H9 (cell line): ENCODE results near the gene TMEM51. TPM values are rescaled to one million over a fixed set of nuclear protein-coding genes. Genes with fewer than 3 reads are reported as not detected.

Experiments
- DNase-seq: peaks from one replicate; pipeline ENCODE4 v3.0.0-alpha.2; 2017
- H2AFZ ChIP-seq: one replicate; pipeline ENCODE4 v1.6.1; 2013; ENCODE audit warnings: mild to moderate bottlenecking, low read length, control low read depth, moderate library complexity
- H2AK5ac ChIP-seq: 2 replicates; pipeline ENCODE4 v1.6.1; 2013; ENCODE audit warnings: low read length, control low read depth, mixed read lengths; ENCODE audit not compliant: insufficient read length
- H2BK120ac ChIP-seq: one replicate; pipeline ENCODE4 v1.6.1; 2013; ENCODE audit warnings: low read depth, mild to moderate bottlenecking, low read length, control low read depth, inconsistent platforms; ENCODE audit not compliant: poor library complexity, severe bottlenecking
- H2BK12ac ChIP-seq: 2 replicates; pipeline ENCODE4 v1.6.1; 2013; ENCODE audit warnings: low read length, control low read depth, mixed read lengths, low read depth; ENCODE audit not compliant: insufficient read length
- H2BK15ac ChIP-seq: 2 replicates; pipeline ENCODE4 v1.6.1; 2013; ENCODE audit warnings: low read depth, low read length, control low read depth
- H2BK20ac ChIP-seq: one replicate; pipeline ENCODE4 v1.6.1; 2013; ENCODE audit warnings: low read depth, mild to moderate bottlenecking, low read length, control low read depth, inconsistent platforms; ENCODE audit not compliant: poor library complexity, severe bottlenecking
- H2BK5ac ChIP-seq: 2 replicates; pipeline ENCODE4 v1.6.1; 2013; ENCODE audit warnings: low read length, control low read depth, mixed read lengths; ENCODE audit not compliant: insufficient read length
- H3K14ac ChIP-seq: 2 replicates; pipeline ENCODE4 v1.6.1; 2013; ENCODE audit warnings: low read length, control low read depth; ENCODE audit not compliant: insufficient read depth
- H3K18ac ChIP-seq: 2 replicates; pipeline ENCODE4 v1.6.1; 2013; ENCODE audit warnings: low read depth, mild to moderate bottlenecking, mixed read lengths, low read length, control low read depth; ENCODE audit not compliant: insufficient read length
- H3K23ac ChIP-seq: 2 replicates; pipeline ENCODE4 v1.6.1; 2013; ENCODE audit warnings: low read length, control low read depth, mixed read lengths, low read depth; ENCODE audit not compliant: insufficient read length
- H3K23me2 ChIP-seq: 2 replicates; pipeline ENCODE4 v1.6.1; 2013; ENCODE audit warnings: low read depth, mild to moderate bottlenecking, mixed read lengths, low read length, control low read depth; ENCODE audit not compliant: insufficient read length, poor library complexity, severe bottlenecking
- H3K27ac ChIP-seq: 2 replicates; pipeline ENCODE4 v1.5.1; 2013; ENCODE audit warnings: low read length, control low read depth, mixed read lengths, low read depth; ENCODE audit not compliant: insufficient read length
- H3K27me3 ChIP-seq: 2 replicates; pipeline ENCODE4 v1.6.1; 2013; ENCODE audit warnings: low read length, control low read depth, inconsistent platforms; ENCODE audit not compliant: insufficient read depth
- H3K4ac ChIP-seq: 2 replicates; pipeline ENCODE4 v1.6.1; 2013; ENCODE audit warnings: low read depth, mild to moderate bottlenecking, control low read depth, inconsistent platforms, low read length, moderate library complexity
- H3K4me1 ChIP-seq: 2 replicates; pipeline ENCODE4 v1.6.1; 2013; ENCODE audit warnings: low read length, control low read depth, inconsistent platforms; ENCODE audit not compliant: insufficient read depth
- H3K4me2 ChIP-seq: 2 replicates; pipeline ENCODE4 v1.6.1; 2013; ENCODE audit warnings: low read length, control low read depth, mixed read lengths; ENCODE audit not compliant: insufficient read length, insufficient read depth
- H3K56ac ChIP-seq: 2 replicates; pipeline ENCODE4 v1.6.1; 2013; ENCODE audit warnings: low read depth, mild to moderate bottlenecking, mixed read lengths, low read length, control low read depth; ENCODE audit not compliant: insufficient read length
- H3K79me1 ChIP-seq: 2 replicates; pipeline ENCODE4 v1.6.1; 2013; ENCODE audit warnings: low read depth, mild to moderate bottlenecking, moderate library complexity, low read length, control low read depth, inconsistent platforms; ENCODE audit not compliant: insufficient read depth, poor library complexity, severe bottlenecking
- H3K79me2 ChIP-seq: 2 replicates; pipeline ENCODE4 v1.6.1; 2013; ENCODE audit warnings: low read length, control low read depth, inconsistent platforms; ENCODE audit not compliant: insufficient read depth
- H3K9ac ChIP-seq: 2 replicates; pipeline ENCODE4 v1.6.1; 2013; ENCODE audit warnings: low read length, control low read depth, mixed read lengths; ENCODE audit not compliant: insufficient read length; ENCODE audit errors: extremely low read depth
- H3K9me3 ChIP-seq: one replicate; pipeline ENCODE4 v1.6.1; 2013; ENCODE audit warnings: low read depth, low read length, inconsistent platforms; ENCODE audit not compliant: control insufficient read depth
- H3T11ph ChIP-seq: one replicate; pipeline ENCODE4 v1.6.1; 2013; ENCODE audit warnings: mild to moderate bottlenecking, low read length, control low read depth, inconsistent platforms
- H4K20me1 ChIP-seq: one replicate; pipeline ENCODE4 v1.6.1; 2013; ENCODE audit not compliant: control insufficient read depth, insufficient read length, insufficient read depth
- H4K5ac ChIP-seq: 2 replicates; pipeline ENCODE4 v1.6.1; 2013; ENCODE audit warnings: low read depth, mild to moderate bottlenecking, mixed read lengths, low read length, control low read depth; ENCODE audit not compliant: insufficient read length
- H4K8ac ChIP-seq: replicated peaks from 2 replicates; pipeline ENCODE4 v1.6.1; 2013; ENCODE audit warnings: low read length, control low read depth, mixed read lengths, low read depth; ENCODE audit not compliant: insufficient read length
- H4K91ac ChIP-seq: 2 replicates; pipeline ENCODE4 v1.6.1; 2013; ENCODE audit warnings: low read depth, mild to moderate bottlenecking, moderate library complexity, mixed read lengths, low read length, control low read depth; ENCODE audit not compliant: insufficient read length
- H3K27ac Mint-ChIP-seq, 3 experiments: 2 replicates in 2 of 3; 3 replicates in 1 of 3; pipeline ENCODE4 v1.8.0; 2020 to 2021; ENCODE audit warnings: mixed read lengths in 3 of 3, mild to moderate bottlenecking in 1 of 3, moderate library complexity in 1 of 3
- H3K27me3 Mint-ChIP-seq: 2 replicates; pipeline ENCODE4 v1.8.0; 2021; ENCODE audit warnings: low read depth, mild to moderate bottlenecking, moderate library complexity, mixed read lengths
- H3K36me3 Mint-ChIP-seq, 3 experiments: 2 replicates in 2 of 3; 3 replicates in 1 of 3; pipeline ENCODE4 v1.8.0; 2020 to 2021; ENCODE audit warnings: low read depth in 3 of 3, mixed read lengths in 3 of 3; ENCODE audit not compliant: insufficient read depth in 1 of 3
- H3K4me1 Mint-ChIP-seq, 2 experiments: 2 replicates each; pipeline ENCODE4 v1.8.0; 2020; ENCODE audit warnings: mixed read lengths in 2 of 2
- H3K4me3 Mint-ChIP-seq, 2 experiments: 2 replicates in 1 of 2; 3 replicates in 1 of 2; pipeline ENCODE4 v1.8.0; 2020 to 2021; ENCODE audit warnings: mild to moderate bottlenecking in 2 of 2, mixed read lengths in 2 of 2, moderate library complexity in 1 of 2
- H3K9me3 Mint-ChIP-seq, 2 experiments: 2 replicates in 1 of 2; 3 replicates in 1 of 2; pipeline ENCODE4 v1.8.0; 2020; ENCODE audit warnings: mild to moderate bottlenecking in 2 of 2, mixed read lengths in 2 of 2, moderate library complexity in 1 of 2
- CTCF ChIP-seq: fragments of 200-600 bp; sonication (generic); conservative IDR thresholded peaks from 3 replicates; pipeline ENCODE4 v1.8.0; 2021; ENCODE audit warnings: antibody characterized with exemption, mild to moderate bottlenecking
- WGBS: extraction: QIAGEN DNeasy Blood & Tissue Kit; methylation state at CpG from one replicate; pipeline ENCODE4 v1.1.7; 2013; ENCODE audit warnings: missing lambda C conversion rate, low lambda C conversion rate, mixed read lengths; ENCODE audit not compliant: insufficient read length; ENCODE audit errors: extremely low coverage; 5-methylcytosine and 5-hydroxymethylcytosine counted together
- total RNA-seq: library from RNA; stranded (reverse); gene quantifications from 2 replicates; pipeline ENCODE4 v1.2.1, GENCODE V29; 2021

TMEM51 gene
- total RNA-seq, 1 experiment from 2014 or later: 4.6 TPM

DNA sequence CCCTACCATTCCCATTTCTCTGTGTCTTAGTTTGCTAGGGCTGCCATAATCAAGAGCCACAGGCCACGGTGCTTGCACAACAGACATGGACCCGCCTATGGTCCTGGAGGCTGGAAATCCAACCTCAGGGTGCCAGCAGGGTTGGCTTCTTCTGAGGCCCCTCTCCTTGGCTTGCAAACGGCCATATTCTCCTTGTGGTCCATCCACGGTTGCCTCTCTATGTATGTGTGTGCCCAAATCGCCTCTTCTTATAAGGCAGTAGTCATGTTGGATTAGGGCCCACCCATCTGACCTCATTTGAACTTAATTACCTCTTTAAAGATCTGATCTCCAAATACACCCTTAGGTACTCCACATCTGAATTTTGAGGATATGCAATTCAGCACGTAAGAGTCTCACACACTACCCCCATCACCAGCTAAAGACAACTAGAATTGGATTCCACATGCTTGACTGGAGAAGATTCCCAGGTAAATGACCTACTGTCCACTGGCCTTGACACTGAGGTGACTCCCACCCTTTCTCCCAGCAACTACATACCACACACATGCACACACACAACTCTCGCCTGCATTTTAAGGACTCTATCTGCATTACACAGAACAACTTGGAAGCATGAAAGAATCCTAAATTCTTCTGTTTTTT is 28.3 kb upstream of the TMEM51 start:
- H3K4me1 ChIP-seq: no peaks in the 10 kb centered on the region
- no peaks in the 10 kb centered on the region for H3K79me2 ChIP-seq
- H3K9me3 ChIP-seq: no peaks in the 10 kb centered on the region
- no peak overlapping the region for H2BK12ac ChIP-seq
- H3K27ac ChIP-seq: no peak overlapping the region
- Mint-ChIP-seq H3K27me3 (peaks cover 22% of the 10 kb centered on the region), H3K4me3 (no peak overlapping the region), H3K4me1 (peaks cover 9 to 13% of the 10 kb centered on the region in 2 experiments), H3K9me3 (peaks cover 9 to 15% of the 10 kb centered on the region in 2 experiments), H3K27ac (no peak overlapping the region), H3K36me3 (peaks cover 3 to 10% (median 8%) of the 10 kb centered on the region in 3 experiments; a peak in 6 of 7 replicates)
- H3K27me3 ChIP-seq: no peaks in the 10 kb centered on the region
- no peaks in the 10 kb centered on the region for H3K79me1 ChIP-seq
- TF ChIP-seq CTCF: no peak
- H4K8ac ChIP-seq: no peak overlapping the region
- H3K23me2 ChIP-seq: no peaks in the 10 kb centered on the region
- H4K20me1 ChIP-seq: no peaks in the 10 kb centered on the region
- H2AFZ ChIP-seq: no peak overlapping the region
- no peak for DNase-seq
- H3K9ac ChIP-seq: no peak overlapping the region
- H2BK20ac ChIP-seq: no peak overlapping the region
- no peak overlapping the region for H2AK5ac ChIP-seq
- no peak overlapping the region for H3K14ac ChIP-seq
- no peak overlapping the region for H4K91ac ChIP-seq
- H3K4ac ChIP-seq: no peak overlapping the region
- H2BK5ac ChIP-seq: no peak overlapping the region
- H3K56ac ChIP-seq: no peak overlapping the region
- no CpG with 5 or more reads among the region's 7 CpGs for WGBS
- no peak overlapping the region for H3T11ph ChIP-seq
- H4K5ac ChIP-seq: no peak overlapping the region
- H2BK15ac ChIP-seq: no peak overlapping the region
- no peak overlapping the region for H3K18ac ChIP-seq
- no peak overlapping the region for H3K4me2 ChIP-seq
- no peak overlapping the region for H2BK120ac ChIP-seq
- no peak overlapping the region for H3K23ac ChIP-seq
